HCT116 (cell line): ENCODE data around the gene SMARCD2.

Source experiments
- EZH2 ChIP-seq: fragments of 200-600 bp; sonication (generic); IDR thresholded peaks from 2 replicates; pipeline ENCODE4 v1.6.1; 2017; ENCODE audit warnings: antibody characterized with exemption, mixed run types
- TF ChIP-seq, protein P1 (sequence below): IDR thresholded peaks from 2 replicates; pipeline ENCODE4 v1.6.1; 2012

GRCh38 chr17:63786971-63787711 is 55.3 kb downstream of the SMARCD2 start:
- TF ChIP-seq, protein P1, sequence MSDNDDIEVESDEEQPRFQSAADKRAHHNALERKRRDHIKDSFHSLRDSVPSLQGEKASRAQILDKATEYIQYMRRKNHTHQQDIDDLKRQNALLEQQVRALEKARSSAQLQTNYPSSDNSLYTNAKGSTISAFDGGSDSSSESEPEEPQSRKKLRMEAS: no peak
- no peak for TF ChIP-seq EZH2
